ENCODE results near the gene PTPRJ.

- TF ChIP-seq CTCF (IDR thresholded peaks at IDR 0.05; ENCODE audit: poor library complexity), result no peak
- no peak for TF ChIP-seq EZH2phosphoT487 (IDR thresholded peaks at IDR 0.05; ENCODE audit: low read depth, severe bottlenecking, unreplicated experiment)
- TF ChIP-seq EZH2 (IDR thresholded peaks at IDR 0.05; ENCODE audit: borderline replicate concordance), result no peak
These were observed 30.9 kb downstream of the PTPRJ start for GRCh38 chr11:48011102-48011797.

Data from hepatocyte (in vitro differentiated cells).